ENCODE data around the gene FBXO24. TPM values are rescaled to one million over a fixed set of nuclear protein-coding genes. Genes with fewer than 3 reads are reported as not detected.

FBXO24 gene
- total and polyA plus RNA-seq, 2 of the 8 experiments (the other 6 are each of a cell fraction or from before 2014, with no cell fraction given) = 0.35 to 0.57 TPM

DNA sequence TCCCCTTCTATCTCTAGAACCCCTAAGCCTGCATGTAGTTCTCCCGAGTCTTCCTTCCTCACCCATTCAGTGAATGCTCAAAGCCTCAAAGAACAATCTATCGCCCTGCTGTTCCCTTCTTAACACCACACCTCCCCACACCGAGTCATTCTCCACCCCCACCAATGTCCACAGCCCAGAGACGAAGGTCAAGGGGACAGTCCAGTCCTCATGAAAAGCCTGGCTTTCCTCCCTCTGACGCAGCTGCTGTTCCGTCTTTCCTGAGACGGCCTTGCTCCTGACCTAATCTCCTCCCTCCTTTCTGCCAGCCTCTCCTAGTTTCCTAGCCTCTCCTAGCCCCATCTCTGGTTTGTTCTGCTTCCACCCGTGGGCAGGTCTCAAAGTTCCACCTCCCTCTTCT is 35.4 kb downstream of the FBXO24 start (continued):
- TF ChIP-seq CHD7 (IDR thresholded peaks at IDR 0.05; ENCODE audit: insufficient replicate concordance, low read length) = no peak

Data from H1 (cell line).